Fibroblast of lung (primary cell): ENCODE measurements around the gene RPS19BP1.

Experiments
- EZH2 ChIP-seq: IDR thresholded peaks from 2 replicates; pipeline ENCODE4 v1.5.1; 2012; ENCODE audit warnings: low read length, control low read depth, mild to moderate bottlenecking; ENCODE audit errors: missing control alignments
- TF ChIP-seq, protein P1 (sequence below), 2 donors: IDR thresholded peaks in 1 of 2; conservative IDR thresholded peaks in 1 of 2; 1 replicate in 1 of 2; 2 replicates in 1 of 2; pipeline ENCODE4 v1.5.1; 2011 to 2012; ENCODE audit warnings: low read length in 2 of 2, control low read depth in 1 of 2, inconsistent platforms in 1 of 2, low read depth in 1 of 2, mild to moderate bottlenecking in 1 of 2

DNA sequence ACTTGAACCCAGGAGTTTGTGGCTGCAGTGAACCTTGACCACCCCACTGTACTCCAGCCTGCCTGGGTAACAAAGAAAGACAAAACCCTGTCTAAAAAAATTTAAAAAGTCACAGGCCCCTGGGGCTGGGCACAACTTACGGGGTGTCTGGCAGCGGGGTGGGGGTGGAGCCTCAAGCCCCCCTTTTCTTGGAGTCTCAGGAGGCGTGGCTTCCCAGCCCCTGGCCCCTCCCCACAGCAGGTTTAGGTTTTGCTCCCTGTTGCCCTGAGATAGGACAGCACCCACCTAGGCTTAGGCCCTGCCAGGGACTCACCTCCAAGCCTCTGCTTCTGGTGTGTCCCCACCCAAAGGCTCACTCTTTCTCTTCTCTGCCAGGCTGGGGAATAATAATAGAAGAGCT is 53.3 kb downstream of the RPS19BP1 start:
- TF ChIP-seq EZH2, result no peak
- TF ChIP-seq, protein P1, sequence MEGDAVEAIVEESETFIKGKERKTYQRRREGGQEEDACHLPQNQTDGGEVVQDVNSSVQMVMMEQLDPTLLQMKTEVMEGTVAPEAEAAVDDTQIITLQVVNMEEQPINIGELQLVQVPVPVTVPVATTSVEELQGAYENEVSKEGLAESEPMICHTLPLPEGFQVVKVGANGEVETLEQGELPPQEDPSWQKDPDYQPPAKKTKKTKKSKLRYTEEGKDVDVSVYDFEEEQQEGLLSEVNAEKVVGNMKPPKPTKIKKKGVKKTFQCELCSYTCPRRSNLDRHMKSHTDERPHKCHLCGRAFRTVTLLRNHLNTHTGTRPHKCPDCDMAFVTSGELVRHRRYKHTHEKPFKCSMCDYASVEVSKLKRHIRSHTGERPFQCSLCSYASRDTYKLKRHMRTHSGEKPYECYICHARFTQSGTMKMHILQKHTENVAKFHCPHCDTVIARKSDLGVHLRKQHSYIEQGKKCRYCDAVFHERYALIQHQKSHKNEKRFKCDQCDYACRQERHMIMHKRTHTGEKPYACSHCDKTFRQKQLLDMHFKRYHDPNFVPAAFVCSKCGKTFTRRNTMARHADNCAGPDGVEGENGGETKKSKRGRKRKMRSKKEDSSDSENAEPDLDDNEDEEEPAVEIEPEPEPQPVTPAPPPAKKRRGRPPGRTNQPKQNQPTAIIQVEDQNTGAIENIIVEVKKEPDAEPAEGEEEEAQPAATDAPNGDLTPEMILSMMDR (conservative IDR thresholded peaks at IDR 0.05 in 1 of 2, IDR thresholded peaks at IDR 0.05 in 1 of 2; ENCODE audit: low read depth in 1 of 2, low read length in 2 of 2), result no peak
